Osteoblast (primary cell): ENCODE measurements around the gene TBC1D8. TPM values are rescaled to one million over a fixed set of nuclear protein-coding genes. Genes with fewer than 3 reads are reported as not detected.

Experiments used
- DNase-seq: peaks from one replicate; pipeline ENCODE4 v3.0.0; 2011; ENCODE audit warnings: low spot score, mixed read lengths; ENCODE audit not compliant: insufficient read length; ENCODE audit errors: missing footprints
- H2AFZ ChIP-seq: 2 replicates; pipeline ENCODE4 v1.6.0; 2011; ENCODE audit warnings: mild to moderate bottlenecking, low read length
- H3K27ac ChIP-seq: 2 replicates; pipeline ENCODE4 v1.5.1; 2011; ENCODE audit warnings: mild to moderate bottlenecking, low read depth, low read length, moderate library complexity
- H3K27me3 ChIP-seq: 2 replicates; pipeline ENCODE4 v1.6.0; 2012; ENCODE audit warnings: mild to moderate bottlenecking, control low read depth, inconsistent platforms, low read length, moderate library complexity; ENCODE audit not compliant: insufficient read depth
- H3K36me3 ChIP-seq: 2 replicates; pipeline ENCODE4 v1.5.1; 2011; ENCODE audit warnings: mild to moderate bottlenecking, low read length, control low read depth, moderate library complexity; ENCODE audit not compliant: insufficient read depth
- H3K4me1 ChIP-seq: 2 replicates; pipeline ENCODE4 v1.5.1; 2011; ENCODE audit warnings: mild to moderate bottlenecking, low read length, control low read depth, moderate library complexity; ENCODE audit not compliant: insufficient read depth
- H3K4me2 ChIP-seq: 2 replicates; pipeline ENCODE4 v1.6.0; 2011; ENCODE audit warnings: mild to moderate bottlenecking, low read length; ENCODE audit not compliant: insufficient read depth
- H3K4me3 ChIP-seq: fragments of 200-600 bp; sonication (generic); 3 replicates; pipeline ENCODE4 v1.5.1; 2012; ENCODE audit warnings: mild to moderate bottlenecking, low read length, inconsistent platforms; ENCODE audit not compliant: insufficient read depth
- H3K79me2 ChIP-seq: 2 replicates; pipeline ENCODE4 v1.6.0; 2012; ENCODE audit warnings: mild to moderate bottlenecking, low read length, control low read depth, inconsistent platforms; ENCODE audit not compliant: insufficient read depth
- H3K9me3 ChIP-seq: 2 replicates; pipeline ENCODE4 v1.5.1; 2011; ENCODE audit warnings: low read depth, low read length, control low read depth
- H4K20me1 ChIP-seq: 2 replicates; pipeline ENCODE4 v1.6.0; 2012; ENCODE audit warnings: mild to moderate bottlenecking, low read length, control low read depth; ENCODE audit not compliant: insufficient read depth
- total RNA-seq: library from RNA; depleted of rRNA; stranded (reverse); fragments of >200 nt; gene quantifications from 2 replicates; pipeline ENCODE4 v1.2.3, GENCODE V29; 2012
- TF ChIP-seq, protein P1 (sequence below): IDR thresholded peaks from 2 replicates; pipeline ENCODE4 v1.5.1; 2011; ENCODE audit warnings: mild to moderate bottlenecking, low read depth, low read length, moderate library complexity; ENCODE audit errors: extremely low read depth

Gene TBC1D8
- total RNA-seq, 1 donor = 13.4 TPM

- no peaks in the 10 kb centered on the region for H3K36me3 ChIP-seq
- H3K79me2 ChIP-seq = no peaks in the 10 kb centered on the region
- peaks cover 7% of the 10 kb centered on the region for H3K27me3 ChIP-seq
- no peaks in the 10 kb centered on the region for H3K9me3 ChIP-seq
- no peaks in the 10 kb centered on the region for H4K20me1 ChIP-seq
- TF ChIP-seq, protein P1, sequence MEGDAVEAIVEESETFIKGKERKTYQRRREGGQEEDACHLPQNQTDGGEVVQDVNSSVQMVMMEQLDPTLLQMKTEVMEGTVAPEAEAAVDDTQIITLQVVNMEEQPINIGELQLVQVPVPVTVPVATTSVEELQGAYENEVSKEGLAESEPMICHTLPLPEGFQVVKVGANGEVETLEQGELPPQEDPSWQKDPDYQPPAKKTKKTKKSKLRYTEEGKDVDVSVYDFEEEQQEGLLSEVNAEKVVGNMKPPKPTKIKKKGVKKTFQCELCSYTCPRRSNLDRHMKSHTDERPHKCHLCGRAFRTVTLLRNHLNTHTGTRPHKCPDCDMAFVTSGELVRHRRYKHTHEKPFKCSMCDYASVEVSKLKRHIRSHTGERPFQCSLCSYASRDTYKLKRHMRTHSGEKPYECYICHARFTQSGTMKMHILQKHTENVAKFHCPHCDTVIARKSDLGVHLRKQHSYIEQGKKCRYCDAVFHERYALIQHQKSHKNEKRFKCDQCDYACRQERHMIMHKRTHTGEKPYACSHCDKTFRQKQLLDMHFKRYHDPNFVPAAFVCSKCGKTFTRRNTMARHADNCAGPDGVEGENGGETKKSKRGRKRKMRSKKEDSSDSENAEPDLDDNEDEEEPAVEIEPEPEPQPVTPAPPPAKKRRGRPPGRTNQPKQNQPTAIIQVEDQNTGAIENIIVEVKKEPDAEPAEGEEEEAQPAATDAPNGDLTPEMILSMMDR = no peak
- no peak overlapping the region for H3K27ac ChIP-seq
- DNase-seq = peak; percentile 22
- H3K4me1 ChIP-seq = no peaks in the 10 kb centered on the region
- H3K4me2 ChIP-seq = no peak overlapping the region
- H2AFZ ChIP-seq = no peak overlapping the region
- H3K4me3 ChIP-seq = no peak overlapping the region
These were observed 39.8 kb upstream of the TBC1D8 start for GRCh38 chr2:101190747-101191516.

- Histone ChIP-seq H3K36me3 (no peaks in the 10 kb centered on the region), H3K4me2 (no peak overlapping the region), H3K4me1 (no peaks in the 10 kb centered on the region), H3K79me2 (no peaks in the 10 kb centered on the region), H3K9me3 (no peaks in the 10 kb centered on the region), H3K27ac (no peak overlapping the region), H2AFZ (no peak overlapping the region), H4K20me1 (no peaks in the 10 kb centered on the region), H3K4me3 (no peak overlapping the region), H3K27me3 (peaks cover 11% of the 10 kb centered on the region)
- TF ChIP-seq, protein P1 = peak; percentile 77
- DNase-seq = peak; percentile 83
These were observed 37.7 kb upstream of the TBC1D8 start for GRCh38 chr2:101188683-101189405.

DNA sequence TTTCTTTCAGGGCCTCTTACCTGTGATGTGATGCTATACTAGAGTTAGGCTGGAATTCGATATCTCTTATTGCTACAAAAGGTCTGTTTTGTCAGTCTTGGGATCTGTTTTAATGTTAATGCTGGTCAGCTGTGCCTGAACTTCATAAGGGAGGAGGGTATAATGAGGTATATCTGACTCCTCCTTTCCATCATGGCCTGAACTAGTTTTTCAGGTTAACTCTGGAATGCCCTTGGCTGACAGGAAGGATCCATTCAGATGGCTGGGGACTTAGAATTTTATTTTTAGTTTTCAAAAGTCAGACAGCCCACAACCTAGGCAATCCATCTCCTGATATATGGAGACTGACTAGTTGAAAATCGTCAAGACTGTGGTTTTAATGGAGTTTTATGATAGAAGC, 35.9 kb upstream of the TBC1D8 start:
- no peak overlapping the region for H3K4me2 ChIP-seq
- TF ChIP-seq, protein P1 = no peak

GRCh38 chr2:101185656-101186055, 34.5 kb upstream of the TBC1D8 start:
- Histone ChIP-seq H3K36me3 (no peaks in the 10 kb centered on the region), H4K20me1 (no peaks in the 10 kb centered on the region), H3K4me3 (no peak overlapping the region), H3K79me2 (no peaks in the 10 kb centered on the region), H3K4me2 (no peak overlapping the region), H3K4me1 (no peaks in the 10 kb centered on the region), H3K27ac (no peak overlapping the region), H3K27me3 (peaks cover 6% of the 10 kb centered on the region), H3K9me3 (no peaks in the 10 kb centered on the region), H2AFZ (no peak overlapping the region)
- TF ChIP-seq, protein P1 = no peak
- DNase-seq = no peak

More for the DNA sequence above, 35.9 kb upstream of the TBC1D8 start:
- no peak overlapping the region for H3K27ac ChIP-seq
- H3K27me3 ChIP-seq = peaks cover 11% of the 10 kb centered on the region
- H4K20me1 ChIP-seq = no peaks in the 10 kb centered on the region
- no peaks in the 10 kb centered on the region for H3K4me1 ChIP-seq
- no peak for DNase-seq
- no peaks in the 10 kb centered on the region for H3K79me2 ChIP-seq
- no peak overlapping the region for H3K4me3 ChIP-seq
- no peak overlapping the region for H2AFZ ChIP-seq
- no peaks in the 10 kb centered on the region for H3K9me3 ChIP-seq
- H3K36me3 ChIP-seq = no peaks in the 10 kb centered on the region
